SU-DHL-6 (cell line): ENCODE data around the gene AUH.

Experiments used
- EZH2phosphoT487 ChIP-seq: fragments of 200-600 bp; sonication (generic), shearing (Covaris generic); conservative IDR thresholded peaks from 2 replicates; pipeline ENCODE4 v1.6.1; 2018; ENCODE audit warnings: mild to moderate bottlenecking, antibody characterized with exemption, low read length, moderate library complexity, mixed read lengths
- TF ChIP-seq, protein P1 (sequence below): fragments of 200-600 bp; sonication (generic); IDR thresholded peaks from one replicate; pipeline ENCODE4 v1.5.1; 2017; ENCODE audit warnings: antibody characterized with exemption, mild to moderate bottlenecking, low read length, moderate library complexity; ENCODE audit not compliant: insufficient read depth, poor library complexity, severe bottlenecking

- TF ChIP-seq, protein P1, sequence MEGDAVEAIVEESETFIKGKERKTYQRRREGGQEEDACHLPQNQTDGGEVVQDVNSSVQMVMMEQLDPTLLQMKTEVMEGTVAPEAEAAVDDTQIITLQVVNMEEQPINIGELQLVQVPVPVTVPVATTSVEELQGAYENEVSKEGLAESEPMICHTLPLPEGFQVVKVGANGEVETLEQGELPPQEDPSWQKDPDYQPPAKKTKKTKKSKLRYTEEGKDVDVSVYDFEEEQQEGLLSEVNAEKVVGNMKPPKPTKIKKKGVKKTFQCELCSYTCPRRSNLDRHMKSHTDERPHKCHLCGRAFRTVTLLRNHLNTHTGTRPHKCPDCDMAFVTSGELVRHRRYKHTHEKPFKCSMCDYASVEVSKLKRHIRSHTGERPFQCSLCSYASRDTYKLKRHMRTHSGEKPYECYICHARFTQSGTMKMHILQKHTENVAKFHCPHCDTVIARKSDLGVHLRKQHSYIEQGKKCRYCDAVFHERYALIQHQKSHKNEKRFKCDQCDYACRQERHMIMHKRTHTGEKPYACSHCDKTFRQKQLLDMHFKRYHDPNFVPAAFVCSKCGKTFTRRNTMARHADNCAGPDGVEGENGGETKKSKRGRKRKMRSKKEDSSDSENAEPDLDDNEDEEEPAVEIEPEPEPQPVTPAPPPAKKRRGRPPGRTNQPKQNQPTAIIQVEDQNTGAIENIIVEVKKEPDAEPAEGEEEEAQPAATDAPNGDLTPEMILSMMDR, result no peak
- TF ChIP-seq EZH2phosphoT487, result no peak
Measured at GRCh38 chr9:91178281-91179236, 183.2 kb downstream of the AUH start.
